Measurements from ENCODE around the gene TEDDM1.
A peak's percentile ranks its signal among the peaks of the same experiment; 100 is the strongest.

The TEDDM1 gene

DNA sequence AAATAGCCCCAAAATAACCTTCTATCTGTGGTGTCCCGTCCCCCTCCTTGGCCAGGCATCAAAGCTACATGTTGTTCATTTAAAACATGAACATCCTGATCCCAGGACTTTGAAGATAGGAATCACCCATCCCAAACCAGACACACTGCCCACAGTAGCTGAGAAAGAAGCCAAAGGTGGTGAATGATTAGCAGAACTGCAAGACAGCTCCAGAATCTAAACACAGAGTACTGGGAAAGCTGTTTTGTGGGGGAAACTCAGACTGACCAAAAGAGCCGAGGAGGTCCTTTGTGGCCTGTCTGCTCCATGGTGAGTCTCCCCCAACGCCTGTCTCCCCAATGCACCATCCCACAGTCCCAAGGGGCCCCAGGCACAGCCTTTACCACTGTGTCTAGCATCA is 7.3 kb upstream of the TEDDM1 start:
- no peak for DNase-seq (ENCODE audit: low read depth in 2 of 2, low spot score in 1 of 2)

- no peak for DNase-seq (ENCODE audit: low read depth in 2 of 2, low spot score in 1 of 2)
Measured at GRCh38 chr1:182406012-182406411, 5.5 kb upstream of the TEDDM1 start.

DNA sequence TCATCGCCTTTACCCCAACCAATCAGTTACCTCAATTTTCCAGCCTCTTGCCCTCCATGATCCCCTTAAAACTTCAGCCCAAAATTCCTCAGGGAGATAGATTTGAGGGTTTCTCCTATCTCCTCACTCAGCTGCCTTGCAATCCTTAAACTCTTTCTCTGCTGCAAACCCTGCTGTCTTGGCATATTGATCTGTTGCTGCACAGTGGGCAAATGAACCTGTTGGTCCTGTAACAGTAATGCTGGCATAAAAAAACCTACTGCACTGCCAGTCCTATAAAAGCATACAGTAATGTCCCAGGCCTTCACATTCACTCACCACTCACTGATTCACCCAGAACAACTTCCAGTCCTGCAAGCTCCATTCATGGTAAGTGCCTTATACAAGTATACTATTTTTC is 5.1 kb upstream of the TEDDM1 start:
- no peak for DNase-seq (ENCODE audit: low read depth in 2 of 2, low spot score in 1 of 2)

GRCh38 chr1:182404781-182405180 is 4.3 kb upstream of the TEDDM1 start:
- DNase-seq (ENCODE audit: low read depth in 2 of 2, low spot score in 1 of 2) = no peak

DNA sequence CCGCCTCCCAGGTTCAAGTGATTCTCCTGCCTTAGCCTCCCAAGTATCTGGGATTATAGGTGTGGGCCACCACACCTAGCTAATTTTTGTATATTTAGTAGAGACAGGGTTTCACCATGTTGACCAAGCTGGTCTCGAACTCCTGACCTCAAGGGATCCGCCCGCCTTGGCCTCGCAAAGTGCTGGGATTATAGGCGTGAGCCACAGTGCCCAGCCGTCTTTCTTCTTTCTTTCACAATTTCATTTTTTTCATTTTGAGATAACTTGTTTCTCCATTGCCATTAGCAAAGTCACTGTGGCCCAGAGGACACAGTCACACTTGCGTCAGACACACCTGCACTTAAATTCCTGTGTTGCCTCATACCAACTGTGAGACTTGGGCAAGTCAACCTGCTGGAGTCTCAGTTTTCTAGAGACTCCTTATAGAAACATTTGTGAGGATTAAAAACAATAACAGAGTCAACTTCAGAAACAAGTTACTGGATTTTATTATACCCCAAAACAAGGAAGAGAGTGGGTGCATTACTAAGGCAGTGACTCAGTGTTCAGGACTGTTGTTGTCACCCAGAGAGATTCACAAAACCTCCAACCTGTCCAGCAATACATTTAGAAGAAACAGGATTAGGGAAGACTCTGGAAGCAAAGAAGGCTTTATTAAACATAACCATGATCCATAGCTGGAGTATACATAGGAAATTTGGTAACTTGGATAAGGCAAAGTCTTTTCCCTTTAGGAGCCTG is 2.6 kb downstream of the TEDDM1 start:
- no peak for DNase-seq (ENCODE audit: low read depth in 2 of 2, low spot score in 1 of 2)

- DNase-seq (ENCODE audit: low read depth in 2 of 2, low spot score in 1 of 2) = no peak
Measured at GRCh38 chr1:182395906-182396305, 4.6 kb downstream of the TEDDM1 start.

- no peak for DNase-seq (ENCODE audit: low read depth in 2 of 2, low spot score in 1 of 2)
Measured at GRCh38 chr1:182394055-182394775, 6.3 kb downstream of the TEDDM1 start.

DNA sequence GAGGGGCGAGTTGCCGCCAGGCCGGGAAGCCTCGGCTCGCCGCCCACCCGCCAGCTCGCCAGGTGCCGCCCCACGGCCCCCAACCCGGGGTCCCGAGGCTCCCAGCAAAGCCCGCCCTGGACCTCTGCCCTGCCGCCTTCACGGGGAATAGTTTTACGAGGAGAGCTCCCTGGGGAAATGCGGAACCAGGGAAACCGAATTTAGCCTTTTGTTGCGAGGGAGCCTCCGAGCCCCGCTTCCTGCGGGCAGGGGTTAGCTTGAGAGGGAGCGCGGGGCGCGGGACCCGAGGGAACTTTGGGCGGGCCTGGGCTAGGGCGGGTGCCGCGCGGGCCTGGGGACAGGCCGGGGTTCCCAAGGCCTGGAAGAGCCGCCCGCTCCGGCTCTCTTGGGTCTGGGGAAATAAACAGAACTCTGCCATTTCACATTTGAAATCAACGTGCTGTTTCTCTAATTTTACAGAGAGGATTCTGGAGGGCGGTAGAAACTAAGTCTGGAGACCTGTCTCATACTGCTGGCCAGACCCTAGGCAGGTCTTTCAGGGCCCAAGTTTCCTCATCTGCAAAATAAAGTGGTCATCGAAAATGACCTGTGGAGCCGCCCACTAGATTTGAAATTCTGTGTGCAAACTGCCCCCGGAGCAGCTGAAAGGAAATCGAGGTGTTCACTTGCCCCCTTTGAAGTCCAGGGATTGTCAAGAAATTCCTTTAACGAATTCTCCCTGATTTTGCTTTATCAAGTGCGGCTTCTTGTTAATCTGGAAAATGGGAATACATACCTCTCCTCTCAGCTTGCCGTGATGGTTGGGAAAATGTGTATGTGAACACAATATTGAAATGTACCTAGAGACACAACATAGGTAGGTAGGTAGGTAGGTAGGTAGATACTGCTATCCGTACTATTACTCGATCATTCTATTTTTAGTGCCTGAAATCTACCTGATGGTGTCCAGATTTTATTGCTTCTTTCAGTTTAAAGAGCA is 8.1 kb downstream of the TEDDM1 start:
- DNase-seq (ENCODE audit: low read depth in 2 of 2, low spot score in 1 of 2) = no peak

- peak; percentile 14 to 38 for DNase-seq (ENCODE audit: low read depth in 2 of 2, low spot score in 1 of 2)
Measured at GRCh38 chr1:182391362-182392049, 9.0 kb downstream of the TEDDM1 start, which contains the start of gene GLUL. Gene GLUL (minus strand): TSS chr1:182391790. CDS start chr1:182388737, 3,053 bp downstream.

- DNase-seq (ENCODE audit: low read depth in 2 of 2, low spot score in 1 of 2) = no peak
Measured at GRCh38 chr1:182391028-182391361, 9.5 kb downstream of the TEDDM1 start.

DNA sequence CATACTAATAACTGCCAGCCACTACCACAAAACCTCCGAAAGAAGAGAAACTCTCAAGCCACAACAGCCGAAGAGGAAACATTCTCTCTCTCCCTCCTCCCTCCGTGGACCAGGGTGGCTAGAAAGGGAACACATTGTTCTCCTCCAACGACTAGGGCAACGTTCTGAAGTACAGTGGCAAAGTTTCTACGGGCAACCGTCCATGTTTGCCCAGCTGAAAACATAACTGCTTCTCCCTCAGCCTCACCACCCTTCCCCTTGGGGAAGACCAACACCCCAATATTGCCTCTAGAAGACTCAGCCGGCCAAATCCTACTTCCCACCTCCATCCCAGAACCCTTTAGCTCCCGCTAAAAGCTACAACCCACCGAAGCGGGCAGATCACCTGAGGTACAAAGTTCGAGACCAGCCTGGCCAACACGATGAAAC is 10.8 kb downstream of the TEDDM1 start:
- no peak for DNase-seq (ENCODE audit: low read depth in 2 of 2, low spot score in 1 of 2)

DNA sequence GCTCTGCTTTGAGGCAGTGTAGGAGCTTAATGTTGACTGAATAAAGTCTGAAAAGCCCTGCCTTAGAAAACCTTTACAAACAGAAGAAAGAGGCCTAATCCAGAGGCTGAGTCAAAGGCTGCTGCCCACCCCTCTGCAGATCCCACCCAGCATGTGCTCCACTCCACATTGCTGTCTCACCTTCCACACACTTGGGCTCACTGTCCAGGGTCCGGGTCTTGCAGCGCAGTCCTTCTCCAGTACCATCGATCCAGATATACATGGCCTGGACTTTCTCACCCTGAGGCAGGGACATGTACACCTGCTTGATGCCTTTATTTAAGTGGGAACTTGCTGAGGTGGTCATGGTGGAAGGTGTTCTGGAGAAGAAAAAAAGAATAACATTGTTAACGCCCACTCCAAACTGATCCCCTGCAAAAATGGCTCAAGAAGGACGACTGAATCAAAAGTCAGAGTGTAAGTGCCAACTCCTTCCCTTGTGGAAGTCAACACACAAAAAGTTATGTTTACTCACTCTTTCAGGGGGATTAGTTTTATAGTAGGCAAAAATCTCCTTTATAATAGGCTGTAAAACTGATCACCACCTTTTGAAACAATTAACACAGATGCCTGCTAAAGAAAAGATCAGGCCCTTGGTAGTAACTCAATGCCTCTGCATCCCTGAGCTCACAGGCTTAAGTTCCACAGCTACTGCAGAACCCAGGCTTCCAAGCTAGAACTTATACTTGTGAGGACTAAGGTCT is 11.9 kb downstream of the TEDDM1 start:
- DNase-seq (ENCODE audit: low read depth in 2 of 2, low spot score in 1 of 2) = no peak

- no peak for DNase-seq (ENCODE audit: low read depth in 2 of 2, low spot score in 1 of 2)
Measured at GRCh38 chr1:182387566-182387965, 12.9 kb downstream of the TEDDM1 start.

DNA sequence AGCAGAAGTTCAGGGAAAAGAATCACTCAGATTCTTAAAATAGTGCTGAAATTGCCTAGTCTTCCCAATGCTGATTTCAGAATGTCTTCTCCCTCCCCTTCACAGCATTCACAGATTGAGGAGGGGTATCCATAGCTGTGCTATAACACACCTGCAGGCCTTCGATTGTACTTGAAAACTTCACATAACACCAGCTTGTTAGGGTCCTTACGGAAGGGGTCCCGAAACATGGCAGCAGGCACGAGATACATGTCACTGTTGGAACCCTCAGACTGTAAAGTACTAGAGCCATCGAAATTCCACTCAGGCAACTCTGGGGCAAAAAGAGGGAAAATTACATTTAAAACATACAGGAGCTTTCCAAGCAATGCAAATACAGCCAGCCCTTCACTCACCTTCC is 13.5 kb downstream of the TEDDM1 start:
- DNase-seq (ENCODE audit: low read depth in 2 of 2, low spot score in 1 of 2) = no peak

DNA sequence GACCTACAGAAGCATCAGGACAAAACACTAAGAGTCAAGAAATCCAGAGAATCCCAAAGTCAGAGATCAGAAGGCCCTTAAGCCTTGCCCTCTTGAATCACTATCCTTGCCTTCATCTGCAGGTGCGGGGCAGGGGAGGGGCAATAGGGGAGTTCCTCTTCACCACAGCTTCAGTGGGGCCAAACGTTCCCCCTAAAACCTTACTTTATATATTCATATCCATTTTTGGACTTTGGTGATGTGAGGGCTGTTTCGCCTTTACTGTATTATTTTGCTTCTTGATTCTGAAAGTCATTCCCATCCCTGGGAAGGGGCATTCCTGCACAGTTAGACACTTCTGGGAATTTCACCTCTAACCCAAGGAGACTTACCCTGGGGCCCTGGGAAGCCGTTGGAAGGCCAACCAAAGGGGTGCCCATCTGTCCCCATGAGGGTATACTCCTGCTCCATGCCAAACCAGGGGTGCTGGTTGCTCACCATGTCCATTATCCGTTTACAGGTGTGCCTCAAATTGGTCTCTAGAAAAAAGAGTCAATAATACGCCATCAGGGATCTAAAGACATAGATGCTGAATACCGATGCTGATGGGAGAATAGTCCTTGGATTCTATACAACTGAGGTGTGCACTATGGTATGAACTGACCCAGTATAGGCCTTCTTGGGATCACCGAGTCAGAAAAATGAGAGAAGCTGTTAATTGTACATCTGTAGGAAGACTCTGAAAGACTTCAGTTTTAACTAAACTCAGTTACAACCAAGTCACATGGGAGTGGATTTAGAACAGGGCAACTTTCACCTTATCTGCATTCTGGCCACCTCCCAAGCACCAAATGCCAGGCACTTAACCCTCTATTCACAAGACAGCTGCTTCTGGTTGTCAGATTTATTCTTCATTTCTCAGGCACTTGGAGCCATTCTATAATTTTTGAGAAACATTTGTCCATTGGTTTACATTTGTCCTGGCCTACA is 14.3 kb downstream of the TEDDM1 start:
- DNase-seq (ENCODE audit: low read depth in 2 of 2, low spot score in 1 of 2) = no peak

DNA sequence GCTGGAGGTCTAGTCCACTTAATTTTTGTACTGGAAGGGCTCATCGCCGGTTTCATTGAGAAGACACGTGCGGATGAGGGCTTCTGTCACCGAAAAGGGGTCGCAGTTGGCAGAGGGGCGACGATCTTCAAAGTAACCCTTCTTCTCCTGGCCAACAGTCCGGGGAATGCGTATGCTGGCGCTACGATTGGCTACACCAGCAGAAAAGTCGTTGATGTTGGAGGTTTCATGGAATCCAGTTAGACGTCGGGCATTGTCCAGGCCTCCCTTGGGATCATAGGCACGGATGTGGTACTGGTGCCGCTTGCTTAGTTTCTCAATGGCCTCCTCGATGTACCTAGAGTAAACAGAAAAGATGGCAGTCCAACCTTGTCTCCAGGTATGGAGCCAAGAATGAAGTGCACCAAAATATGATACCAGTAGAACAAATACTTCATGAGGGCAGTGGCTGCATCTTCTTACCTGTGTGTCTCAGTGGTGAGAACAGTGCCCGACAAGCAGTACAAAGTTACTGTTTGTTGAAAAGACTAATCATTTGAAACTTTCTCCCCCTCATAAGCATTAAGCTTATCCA is 16.0 kb downstream of the TEDDM1 start:
- no peak for DNase-seq (ENCODE audit: low read depth in 2 of 2, low spot score in 1 of 2)

GRCh38 chr1:182383934-182384333 is 16.5 kb downstream of the TEDDM1 start:
- DNase-seq (ENCODE audit: low read depth in 2 of 2, low spot score in 1 of 2) = no peak

DNA sequence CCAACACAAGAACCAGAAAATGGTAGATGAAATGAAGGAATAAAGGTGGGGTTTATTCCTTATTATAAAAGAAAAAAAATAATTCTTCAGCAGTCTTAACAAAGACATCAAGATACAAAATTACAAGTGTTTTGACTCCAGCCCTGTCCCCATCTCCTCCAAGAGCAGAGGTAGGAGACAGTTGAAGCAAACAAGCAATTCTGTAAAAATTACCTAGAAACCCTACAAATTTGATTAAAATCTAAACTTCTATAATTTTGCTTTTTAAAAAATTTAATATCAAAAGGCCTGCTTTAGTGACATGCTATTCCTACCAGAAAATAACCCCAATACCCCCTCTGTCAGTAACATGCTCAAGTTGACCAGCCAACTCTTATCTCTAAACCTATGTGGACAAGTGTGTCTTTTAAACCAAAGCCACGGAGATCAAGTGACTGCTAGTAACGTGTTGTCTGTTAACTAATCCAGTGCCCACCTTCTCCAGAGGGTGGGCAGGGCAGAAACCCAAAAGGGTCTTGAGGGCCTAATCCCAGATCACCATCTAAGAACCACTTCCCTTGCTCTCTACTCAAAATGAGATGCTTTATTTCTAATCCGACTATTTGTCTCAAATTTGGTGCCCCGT is 17.3 kb downstream of the TEDDM1 start:
- DNase-seq (ENCODE audit: low read depth in 2 of 2, low spot score in 1 of 2) = no peak
